Mesendoderm (in vitro differentiated cells): ENCODE data around the gene FBXL4.

Experiments used
- DNase-seq: peaks from one replicate; pipeline ENCODE4 v3.0.0; 2013
- H2AK5ac ChIP-seq: 2 replicates; pipeline ENCODE4 v1.6.1; 2013; ENCODE audit warnings: low read length, inconsistent platforms
- H2BK120ac ChIP-seq: 2 replicates; pipeline ENCODE4 v1.6.1; 2013; ENCODE audit warnings: low read depth, mild to moderate bottlenecking, low read length, moderate library complexity, mixed read lengths
- H2BK15ac ChIP-seq: replicated peaks from 2 replicates; pipeline ENCODE4 v1.6.1; 2013; ENCODE audit warnings: low read depth, mild to moderate bottlenecking, moderate library complexity
- H2BK5ac ChIP-seq: 2 replicates; pipeline ENCODE4 v1.6.1; 2013; ENCODE audit warnings: low read length, inconsistent platforms
- H3K18ac ChIP-seq: 2 replicates; pipeline ENCODE4 v1.6.1; 2013; ENCODE audit warnings: mild to moderate bottlenecking, low read length, mixed read lengths
- H3K23ac ChIP-seq: one replicate; pipeline ENCODE4 v1.6.1; 2013; ENCODE audit warnings: low read length
- H3K27ac ChIP-seq: 2 replicates; pipeline ENCODE4 v1.5.1; 2013; ENCODE audit warnings: low read depth, mild to moderate bottlenecking, inconsistent platforms, low read length, moderate library complexity
- H3K27me3 ChIP-seq: 2 replicates; pipeline ENCODE4 v1.6.1; 2013; ENCODE audit warnings: low read length, control low read depth, mild to moderate bottlenecking, inconsistent platforms; ENCODE audit not compliant: insufficient read depth, poor library complexity
- H3K36me3 ChIP-seq: 2 replicates; pipeline ENCODE4 v1.6.1; 2013; ENCODE audit warnings: low read length, inconsistent platforms; ENCODE audit not compliant: control insufficient read depth, insufficient read depth
- H3K4ac ChIP-seq: one replicate; pipeline ENCODE4 v1.6.1; 2013; ENCODE audit warnings: low read depth, mild to moderate bottlenecking, low read length, moderate library complexity
- H3K4me1 ChIP-seq: 2 replicates; pipeline ENCODE4 v1.6.1; 2013; ENCODE audit warnings: low read depth, low read length, inconsistent platforms; ENCODE audit not compliant: control insufficient read depth
- H3K4me2 ChIP-seq: 2 replicates; pipeline ENCODE4 v1.6.1; 2013; ENCODE audit warnings: low read length
- H3K4me3 ChIP-seq: 2 replicates; pipeline ENCODE4 v1.5.1; 2013; ENCODE audit warnings: mild to moderate bottlenecking, low read length
- H3K56ac ChIP-seq: one replicate; pipeline ENCODE4 v1.6.1; 2013; ENCODE audit warnings: low read length
- H3K79me1 ChIP-seq: 2 replicates; pipeline ENCODE4 v1.6.1; 2013; ENCODE audit warnings: low read length, inconsistent platforms
- H3K79me2 ChIP-seq: 2 replicates; pipeline ENCODE4 v1.6.1; 2013; ENCODE audit warnings: mild to moderate bottlenecking, low read length; ENCODE audit not compliant: control insufficient read depth, insufficient read depth
- H3K9ac ChIP-seq: 2 replicates; pipeline ENCODE4 v1.6.1; 2013; ENCODE audit warnings: low read length, inconsistent platforms
- H4K5ac ChIP-seq: one replicate; pipeline ENCODE4 v1.6.1; 2013; ENCODE audit warnings: low read length
- H4K8ac ChIP-seq: one replicate; pipeline ENCODE4 v1.6.1; 2013; ENCODE audit warnings: low read depth, mild to moderate bottlenecking, control low read depth, low read length, moderate library complexity
- WGBS: extraction: QIAGEN DNeasy Blood & Tissue Kit; methylation state at CpG from one replicate; pipeline ENCODE4 v1.1.7; 2013; ENCODE audit warnings: low lambda C conversion rate, missing lambda C conversion rate; ENCODE audit not compliant: insufficient coverage; ENCODE audit errors: extremely low coverage; 5-methylcytosine and 5-hydroxymethylcytosine counted together

Gene FBXL4

GRCh38 chr6:98823428-98824161, 124.2 kb downstream of the FBXL4 start:
- peaks cover 29% of the 10 kb centered on the region for H3K27me3 ChIP-seq

GRCh38 chr6:98821756-98822405, 125.9 kb downstream of the FBXL4 start:
- Histone ChIP-seq H2BK15ac (no peak overlapping the region), H4K8ac (no peak overlapping the region), H3K4me1 (no peaks in the 10 kb centered on the region), H3K36me3 (no peaks in the 10 kb centered on the region), H3K23ac (no peak overlapping the region), H3K4me3 (no peak overlapping the region), H3K4me2 (no peak overlapping the region), H3K56ac (no peak overlapping the region), H2BK5ac (no peak overlapping the region), H3K79me2 (no peaks in the 10 kb centered on the region), H3K79me1 (no peaks in the 10 kb centered on the region), H3K18ac (no peak overlapping the region), H3K27ac (no peak overlapping the region), H3K4ac (no peak overlapping the region), H2BK120ac (no peak overlapping the region), H4K5ac (no peak overlapping the region), H2AK5ac (no peak overlapping the region), H3K27me3 (peaks cover 15% of the 10 kb centered on the region), H3K9ac (no peak overlapping the region)
- no peak for DNase-seq
- WGBS, result no CpG with 5 or more reads among the region's 2 CpGs

More at GRCh38 chr6:98823428-98824161, 124.2 kb downstream of the FBXL4 start:
- Histone ChIP-seq H3K18ac (no peak overlapping the region), H2BK5ac (no peak overlapping the region), H3K36me3 (no peaks in the 10 kb centered on the region), H4K5ac (no peak overlapping the region), H3K23ac (no peak overlapping the region), H3K27ac (no peak overlapping the region), H3K79me1 (no peaks in the 10 kb centered on the region), H2BK15ac (no peak overlapping the region), H3K4me1 (no peaks in the 10 kb centered on the region), H3K4ac (no peak overlapping the region), H3K4me3 (peak overlapping the region; percentile 3), H2BK120ac (no peak overlapping the region), H2AK5ac (no peak overlapping the region), H3K4me2 (peak overlapping the region; percentile 96), H4K8ac (no peak overlapping the region), H3K56ac (peak overlapping the region; percentile 60), H3K9ac (peak overlapping the region; percentile 54), H3K79me2 (no peaks in the 10 kb centered on the region)
- no CpG with 5 or more reads among the region's 12 CpGs for WGBS
- no peak for DNase-seq
